ENCODE results near the gene TGM6.

TGM6 gene

DNA sequence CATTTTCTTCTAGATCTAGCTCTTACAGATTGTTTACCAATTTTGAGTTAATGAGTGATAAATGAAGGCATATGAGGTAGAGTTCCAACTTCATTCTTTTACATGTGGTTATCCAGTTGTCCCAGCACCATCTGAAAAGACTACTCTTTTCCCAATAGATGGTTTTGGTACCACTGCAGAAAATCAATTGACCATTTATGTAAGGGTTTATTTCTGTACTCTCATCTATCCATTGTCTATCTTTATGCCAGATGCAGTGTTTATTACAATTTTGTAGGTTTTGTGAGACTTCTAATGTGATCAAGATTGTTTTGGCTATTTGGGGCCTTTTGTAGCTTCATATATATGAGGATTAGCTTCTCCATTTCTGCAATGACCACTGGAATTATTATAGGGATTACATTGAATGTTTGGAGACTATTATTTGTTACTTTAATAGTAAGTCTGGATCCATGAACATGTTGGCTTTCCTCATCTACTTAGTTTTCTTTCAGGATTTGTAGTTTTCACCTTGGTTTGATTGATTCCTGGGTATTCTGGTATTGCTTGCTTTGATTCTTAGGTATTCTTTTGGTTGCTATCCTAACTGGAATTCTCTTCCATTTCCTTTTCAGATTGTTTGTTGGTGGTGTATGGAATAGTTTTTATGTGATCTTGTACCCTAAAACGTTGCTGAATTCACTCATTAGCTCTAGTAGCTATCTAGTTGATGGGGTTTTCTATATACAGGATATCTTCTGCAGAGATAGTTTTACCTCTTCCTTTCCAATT, 79.5 kb downstream of the TGM6 start:
- no peak for DNase-seq

DNA sequence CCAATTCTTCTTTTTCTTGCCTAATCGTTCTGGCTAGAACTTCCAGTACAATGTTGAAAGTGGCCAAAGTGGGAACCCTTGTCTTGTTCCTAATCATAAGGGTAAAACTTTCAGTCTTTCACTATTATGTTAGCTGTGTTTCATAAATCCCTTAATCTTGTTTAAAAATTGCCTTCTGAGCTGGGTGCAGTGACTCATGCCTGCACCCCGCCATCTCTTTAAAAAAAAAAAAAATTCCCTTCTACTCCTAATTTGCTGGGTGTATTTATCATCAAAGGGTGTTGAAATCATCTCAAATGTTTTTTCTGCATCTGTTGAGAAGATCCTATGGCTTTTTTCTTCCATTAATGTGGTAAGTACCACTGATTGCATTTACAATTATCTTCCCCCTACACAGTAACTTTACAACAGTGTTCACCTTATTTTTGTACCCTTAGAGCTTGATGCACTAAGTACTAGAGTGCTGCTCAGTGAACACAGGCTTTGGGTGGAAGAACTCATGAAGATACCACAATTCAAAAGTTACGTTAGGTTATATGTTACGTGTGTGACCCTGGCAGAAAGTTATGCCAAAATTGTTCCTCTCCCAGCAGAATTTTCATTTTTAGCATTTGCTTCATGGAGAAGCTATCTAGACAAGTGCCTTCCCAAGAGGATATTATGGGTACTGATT, 80.2 kb downstream of the TGM6 start:
- DNase-seq = no peak

DNA sequence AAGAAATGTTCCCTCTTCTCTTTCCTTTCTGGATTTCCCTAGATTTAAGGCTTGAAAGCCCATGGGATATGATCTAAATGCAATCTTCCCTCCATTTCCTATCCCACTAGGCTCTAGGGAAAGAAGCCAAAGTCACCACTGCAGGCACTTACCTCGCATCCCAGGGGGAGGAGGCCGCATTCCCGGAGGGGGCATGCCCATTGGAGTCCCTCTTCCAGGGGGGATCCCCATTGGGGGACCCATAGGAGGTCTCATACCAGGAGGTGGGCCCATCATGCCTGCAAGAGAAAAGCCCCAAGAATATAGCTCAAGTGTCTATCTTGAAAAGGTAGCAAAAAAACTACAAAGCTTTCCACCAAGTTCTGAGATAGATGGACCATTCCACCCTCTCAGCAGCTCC, 81.8 kb downstream of the TGM6 start:
- DNase-seq = no peak

DNA sequence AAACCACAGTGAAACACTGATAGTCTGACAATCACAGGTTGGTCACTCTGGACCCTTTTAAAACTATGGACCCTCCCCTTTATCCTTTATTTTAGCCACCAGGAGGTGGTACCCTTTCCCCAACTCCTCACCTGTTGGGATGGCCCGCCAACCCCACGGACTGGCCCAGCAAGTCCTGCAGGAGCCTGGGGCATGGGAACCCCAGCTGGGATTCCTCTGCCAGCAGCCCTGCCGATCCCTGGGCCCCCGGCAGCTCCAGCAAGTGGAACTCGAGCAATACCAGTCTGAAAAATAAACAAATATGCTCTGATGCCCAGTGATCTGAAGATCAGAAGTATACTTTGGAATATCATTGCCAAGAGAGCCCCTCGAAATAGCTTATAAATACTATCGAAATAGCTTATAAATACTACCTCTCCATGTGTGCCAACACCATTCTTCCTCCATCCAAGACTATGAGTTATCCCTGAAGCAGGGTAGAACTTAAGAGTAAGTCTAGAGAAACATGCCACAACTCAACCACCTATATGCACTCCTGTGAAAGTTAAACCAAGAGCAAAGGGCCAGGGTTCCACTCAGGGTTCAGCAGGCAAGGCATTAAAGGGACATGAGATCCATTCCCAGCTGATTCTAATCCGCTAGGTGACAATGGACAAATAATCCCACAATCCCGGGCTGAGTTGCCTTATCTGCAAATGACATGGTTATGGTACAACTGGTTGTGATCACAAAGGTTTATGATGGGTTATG, 83.1 kb downstream of the TGM6 start:
- no peak for DNase-seq

DNA sequence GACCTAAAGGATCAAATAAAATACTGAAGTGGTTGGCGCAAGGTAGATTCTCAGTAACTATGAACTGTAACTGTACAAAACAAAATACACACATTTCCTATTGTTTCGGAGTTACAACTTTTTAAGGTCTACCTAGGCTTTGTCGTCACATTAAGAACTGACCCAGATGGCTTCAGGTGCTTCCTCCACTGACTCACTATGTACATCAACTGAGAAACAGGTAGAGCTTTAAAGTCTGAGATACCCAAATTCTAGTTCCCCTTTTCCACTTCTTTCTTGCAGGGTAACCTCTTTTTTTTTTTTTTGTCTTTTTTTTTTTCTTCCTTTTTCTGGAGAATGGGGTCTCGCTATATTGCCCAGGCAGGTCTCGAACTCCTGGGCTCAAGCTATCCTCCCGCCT, 84.4 kb downstream of the TGM6 start:
- DNase-seq = no peak

DNA sequence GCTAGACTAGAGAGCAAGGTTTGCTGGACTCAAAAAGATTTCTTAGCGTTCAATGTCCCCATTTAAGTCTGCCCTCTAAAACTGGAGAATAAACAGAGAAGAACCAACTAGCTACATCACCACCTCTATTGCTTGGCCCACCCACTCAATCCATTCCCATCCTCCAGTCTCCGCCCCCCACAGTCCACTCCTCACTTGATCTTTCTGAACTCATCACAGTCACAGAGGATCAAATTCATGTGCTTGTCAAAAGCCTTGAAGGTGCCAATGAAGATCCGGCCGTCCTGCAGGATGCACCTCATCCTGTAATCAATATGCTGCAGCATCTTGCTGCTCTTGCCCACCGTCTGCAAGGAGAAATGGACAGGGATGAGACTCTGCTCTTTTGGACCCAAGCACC, 86.7 kb downstream of the TGM6 start:
- no peak for DNase-seq

DNA sequence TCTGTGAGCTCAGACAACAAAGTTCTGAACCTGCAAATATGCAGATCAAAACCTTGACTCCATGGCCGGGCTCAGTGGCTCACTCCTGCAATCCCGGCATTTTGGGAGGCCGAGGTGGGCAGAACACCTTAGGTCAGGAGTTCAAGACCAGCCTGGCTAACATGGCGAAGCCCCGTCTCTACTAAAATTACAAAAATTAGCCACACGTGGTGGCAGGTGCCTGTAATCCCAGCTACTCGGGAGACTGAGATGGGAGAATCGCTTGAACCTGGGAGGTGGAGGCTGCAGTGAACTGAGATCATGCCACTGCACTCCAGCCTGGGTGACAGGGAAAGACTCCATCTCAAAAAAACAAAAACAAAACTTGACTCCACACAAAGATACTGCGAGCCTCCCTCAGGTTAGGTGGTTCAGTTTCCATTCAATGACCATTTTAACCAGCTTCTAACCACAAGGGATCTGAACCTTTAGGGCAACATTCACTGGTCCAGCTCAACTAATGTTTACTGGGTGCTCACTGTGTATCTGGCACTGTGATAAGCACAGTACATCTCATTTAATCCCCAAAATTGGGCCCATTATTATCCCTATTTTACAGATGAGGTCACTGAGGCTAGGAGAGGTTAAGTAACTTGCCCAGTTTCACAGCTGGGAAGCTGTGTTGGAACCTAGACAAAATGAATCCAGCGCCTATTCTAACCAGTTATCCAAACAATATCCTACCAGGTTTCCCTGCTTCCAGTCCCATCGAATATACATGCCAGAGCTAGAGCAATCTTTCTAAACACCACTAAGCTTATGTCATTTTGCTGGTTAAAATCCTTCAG, 88.1 kb downstream of the TGM6 start:
- no peak for DNase-seq

DNA sequence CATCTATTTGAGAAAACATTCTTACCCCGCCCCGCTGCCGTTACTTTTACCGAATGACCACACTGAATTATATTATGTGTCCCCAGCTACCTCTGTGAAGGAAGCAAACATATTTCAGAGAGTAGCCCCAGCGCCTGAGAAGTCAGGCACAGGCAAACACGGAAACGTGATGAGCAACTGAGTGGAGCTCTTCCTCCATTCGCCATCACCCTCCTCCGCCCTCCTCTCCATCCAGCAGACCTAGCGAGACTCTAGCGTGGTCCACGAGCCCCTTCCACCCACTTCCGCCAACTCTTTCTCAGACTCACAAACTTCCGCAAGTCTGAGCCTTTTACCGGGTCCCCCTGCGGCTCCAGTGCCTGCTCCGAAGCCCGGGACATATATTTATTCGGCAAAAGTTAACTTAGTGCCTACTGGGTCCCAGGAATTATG, 89.3 kb downstream of the TGM6 start:
- DNase-seq = peak; percentile 47

DNA sequence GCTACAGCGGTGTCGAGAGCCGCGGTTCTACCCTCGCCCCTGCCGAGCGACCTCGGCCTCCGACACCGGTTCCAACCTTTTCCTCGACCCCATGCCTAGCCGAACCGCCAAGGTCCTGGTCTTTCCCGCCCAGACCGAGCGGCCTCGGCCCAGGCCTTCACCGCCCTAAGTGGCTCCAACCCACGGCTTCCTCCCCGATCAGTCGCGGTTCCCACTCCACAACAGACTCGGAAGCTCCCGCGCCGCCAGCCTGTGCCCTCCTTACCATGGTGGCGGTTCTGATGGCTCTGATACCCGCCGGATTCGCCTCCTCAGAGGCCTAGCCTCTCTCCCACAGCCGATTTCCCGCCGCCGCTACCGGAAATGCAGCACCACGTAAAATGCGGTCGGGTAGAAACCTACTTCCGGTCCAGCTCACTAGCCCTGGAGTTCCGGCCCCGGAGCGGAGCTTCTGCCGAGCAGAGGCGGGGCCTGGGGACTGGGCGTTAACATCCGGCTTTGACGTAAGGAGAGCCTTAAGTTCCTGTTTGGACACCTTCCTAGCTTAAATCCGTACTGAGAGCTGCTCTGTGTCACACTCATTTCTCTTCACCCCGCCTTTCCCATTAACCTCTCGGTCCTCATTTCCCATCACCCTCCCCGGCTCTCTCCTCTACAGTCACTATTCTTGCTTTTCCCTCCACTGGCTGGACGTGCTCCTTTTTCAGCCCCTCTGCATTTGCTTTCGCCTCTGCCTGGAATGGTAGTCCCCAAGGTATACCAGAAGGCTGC, 89.9 kb downstream of the TGM6 start, which contains the start of gene SNRPB:
Gene SNRPB, minus strand, starts transcription at position 367 of the 771 bp plus-strand sequence. Its CDS starts 99 bp downstream, at position 268.
- DNase-seq = peak; percentile 99

DNA sequence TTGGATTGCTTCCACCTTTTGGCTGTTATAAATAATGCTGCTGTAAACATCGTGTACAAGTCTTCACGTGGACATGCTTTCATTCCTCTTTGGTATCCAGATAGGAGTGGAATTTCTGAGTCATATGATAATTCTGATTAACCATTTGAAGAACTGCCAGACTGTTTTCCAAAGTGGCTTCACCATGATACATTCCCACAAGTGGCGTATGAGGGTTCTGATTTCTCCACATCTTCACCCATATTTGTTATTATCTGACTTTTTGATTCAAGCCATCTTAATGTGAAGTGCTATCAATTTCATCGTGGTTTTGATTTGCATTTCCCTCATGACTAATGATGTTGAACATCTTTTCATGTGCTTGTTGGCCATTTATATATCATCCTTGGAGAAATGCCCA, 92.8 kb downstream of the TGM6 start:
- no peak for DNase-seq

DNA sequence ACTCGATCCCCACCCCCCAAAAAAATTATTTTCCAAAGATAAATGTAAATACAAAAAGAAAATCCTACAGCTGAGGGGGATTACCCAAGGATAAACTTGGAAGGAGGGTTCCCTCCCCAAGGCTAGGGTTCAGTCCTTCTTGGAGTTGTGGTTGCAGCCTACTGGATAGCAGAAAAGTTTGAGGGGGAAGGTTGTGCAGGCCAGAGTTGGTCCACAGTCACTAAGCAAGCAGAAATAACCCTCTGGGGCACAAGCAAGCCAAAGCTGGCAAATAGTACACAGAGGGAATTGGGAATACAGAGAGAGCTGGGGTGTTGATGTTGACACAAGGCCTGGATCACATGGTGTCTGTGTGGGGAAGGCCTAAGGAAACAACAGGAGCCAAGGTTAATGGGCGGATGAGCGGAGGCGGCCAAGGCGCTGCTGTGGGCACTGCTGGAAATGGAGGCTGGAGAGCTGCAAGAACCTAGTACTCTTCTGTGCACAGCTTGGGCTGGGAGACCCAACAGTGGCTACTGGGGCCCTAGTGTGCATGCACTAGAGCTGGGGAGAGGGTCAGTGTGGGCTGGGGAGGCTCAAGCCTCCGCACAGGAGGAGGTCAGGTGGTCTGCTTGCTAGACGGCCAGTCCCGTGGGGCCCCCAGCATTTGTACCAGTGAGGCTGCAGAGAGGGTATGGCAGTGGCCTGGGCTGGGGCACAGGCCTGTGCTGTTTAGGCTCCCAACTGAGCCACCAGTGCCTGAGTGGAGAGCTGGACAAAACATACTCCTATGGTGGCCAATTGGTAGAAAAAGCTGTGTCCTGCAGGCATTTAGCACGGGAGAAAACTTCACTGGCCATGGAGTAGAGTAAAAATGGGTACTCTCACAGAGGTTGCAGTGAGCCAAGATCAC, 95.4 kb downstream of the TGM6 start:
- DNase-seq = no peak

DNA sequence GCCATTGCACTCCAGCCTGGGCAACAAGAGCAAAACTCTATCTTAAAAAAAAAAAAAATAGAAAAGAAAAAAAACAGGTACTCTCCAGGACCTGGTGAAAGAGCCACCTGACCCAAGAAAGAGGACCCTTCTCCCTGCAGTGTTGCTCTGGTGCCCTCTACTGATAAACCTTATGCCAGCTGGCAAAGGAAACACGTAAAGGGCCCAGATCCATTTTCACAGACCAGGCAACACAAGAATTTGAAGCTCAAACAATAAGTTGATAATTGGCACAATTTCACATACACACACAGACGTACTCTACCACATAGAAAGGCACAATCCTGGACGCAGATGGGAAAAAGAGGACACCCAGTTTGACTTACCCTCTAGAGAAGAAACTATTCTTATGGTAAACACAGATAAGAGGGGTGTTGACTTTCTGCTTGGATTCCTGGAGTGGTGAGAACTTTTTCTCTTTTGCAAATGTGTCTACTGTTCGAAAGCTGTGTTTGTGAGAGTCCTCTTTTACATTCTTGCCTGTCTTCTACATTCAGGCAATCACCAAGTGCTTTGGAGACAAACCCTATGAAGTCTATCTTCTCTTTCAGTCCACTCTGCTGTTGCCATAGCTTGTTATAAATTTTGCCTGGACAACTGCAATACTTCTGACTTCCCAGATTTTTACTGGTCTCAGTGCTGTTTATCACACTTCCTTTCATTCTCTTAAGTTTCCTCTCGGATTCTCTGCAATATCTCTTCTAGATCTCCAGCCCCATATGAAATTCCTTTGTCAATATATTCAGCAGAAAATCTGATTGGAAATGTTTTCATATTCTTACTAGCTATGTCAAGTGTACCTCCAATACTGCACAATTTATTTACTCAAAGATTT, 96.3 kb downstream of the TGM6 start:
- no peak for DNase-seq

DNA sequence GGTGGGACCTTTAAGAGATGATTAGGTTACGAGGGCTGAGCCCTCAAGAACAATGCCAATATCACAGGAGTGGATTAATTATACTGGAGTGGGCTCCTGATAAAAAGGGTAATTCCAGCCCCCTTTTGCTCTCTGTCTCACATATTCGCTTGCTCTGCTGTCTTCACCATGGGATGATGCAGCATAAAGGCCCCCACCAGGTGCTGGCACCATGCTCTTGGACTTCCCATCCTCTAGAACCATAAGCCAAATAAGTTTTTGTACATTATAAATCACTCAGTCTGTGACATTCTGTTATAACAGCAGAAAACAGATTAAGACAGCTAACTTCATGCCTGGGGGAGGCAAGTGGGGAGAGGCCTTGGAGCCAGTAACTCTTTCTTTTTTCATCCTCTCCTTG, 99.7 kb downstream of the TGM6 start:
- no peak for DNase-seq
